ENCODE data around the gene FNBP1L. TPM values are rescaled to one million over a fixed set of nuclear protein-coding genes. Genes with fewer than 3 reads are reported as not detected.
A peak's percentile ranks its signal among the peaks of the same experiment; 100 is the strongest.

The FNBP1L gene
- total and polyA plus RNA-seq, 9 of the 15 experiments (the other 6 are each of a cell fraction or from before 2014, with no cell fraction given), result 1.4 to 6.9 (median 5.9) TPM

DNA sequence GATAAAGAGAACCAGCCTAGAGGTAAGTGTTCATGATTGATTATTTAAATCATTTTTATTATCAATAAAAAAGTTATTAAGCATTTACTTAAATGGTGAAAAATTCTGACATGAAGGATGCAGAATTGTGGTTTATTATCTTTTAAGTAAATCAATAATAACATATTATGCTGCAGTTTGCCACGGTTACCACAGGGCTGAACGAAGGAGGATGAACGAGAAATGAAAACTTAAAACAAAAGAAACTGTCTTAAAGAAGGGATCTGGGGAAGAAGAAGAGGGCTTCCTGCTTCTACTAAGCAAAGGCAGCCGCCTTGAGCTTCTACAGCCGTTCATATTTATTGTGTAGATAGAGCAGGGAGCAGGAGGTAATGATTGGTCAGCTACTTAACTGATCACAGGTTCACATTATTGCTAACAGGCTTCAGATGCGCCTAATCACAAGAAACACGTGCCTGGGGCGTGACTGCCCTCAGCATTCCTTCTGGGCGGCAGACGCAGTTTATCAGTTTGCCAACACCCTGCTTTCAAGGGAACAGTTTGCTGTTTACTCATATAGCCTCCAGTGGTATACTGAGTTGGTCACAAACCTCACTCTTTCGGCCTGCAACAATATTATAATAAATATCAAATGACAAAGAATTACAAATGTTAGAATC is 5.8 kb upstream of the FNBP1L start (continued):
- TF ChIP-seq L3MBTL2 (IDR thresholded peaks at IDR 0.05), result peak; percentile 94
- TF ChIP-seq DPF2 (IDR thresholded peaks at IDR 0.05), result peak; percentile 32; the same call in 1 of the 2 replicates
- TF ChIP-seq CHCHD3 (CRISPR knock-in tag; IDR thresholded peaks at IDR 0.05), result no peak
- peak; percentile 34; the same call in 1 of the 2 replicates for TF ChIP-seq STAT5A (IDR thresholded peaks at IDR 0.05; ENCODE audit: borderline replicate concordance, low read length)
- peak; percentile 43 for TF ChIP-seq ZFX (CRISPR knock-in tag; IDR thresholded peaks at IDR 0.05)
- no peak for TF ChIP-seq SREBF2 (CRISPR knock-in tag; IDR thresholded peaks at IDR 0.05)
- TF ChIP-seq, protein P1, sequence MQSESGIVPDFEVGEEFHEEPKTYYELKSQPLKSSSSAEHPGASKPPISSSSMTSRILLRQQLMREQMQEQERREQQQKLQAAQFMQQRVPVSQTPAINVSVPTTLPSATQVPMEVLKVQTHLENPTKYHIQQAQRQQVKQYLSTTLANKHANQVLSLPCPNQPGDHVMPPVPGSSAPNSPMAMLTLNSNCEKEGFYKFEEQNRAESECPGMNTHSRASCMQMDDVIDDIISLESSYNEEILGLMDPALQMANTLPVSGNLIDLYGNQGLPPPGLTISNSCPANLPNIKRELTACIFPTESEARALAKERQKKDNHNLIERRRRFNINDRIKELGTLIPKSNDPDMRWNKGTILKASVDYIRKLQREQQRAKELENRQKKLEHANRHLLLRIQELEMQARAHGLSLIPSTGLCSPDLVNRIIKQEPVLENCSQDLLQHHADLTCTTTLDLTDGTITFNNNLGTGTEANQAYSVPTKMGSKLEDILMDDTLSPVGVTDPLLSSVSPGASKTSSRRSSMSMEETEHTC (IDR thresholded peaks at IDR 0.05), result 0 out of 2 replicates have a peak, but pooled peaks have one; percentile 15
- peak; percentile 53 for TF ChIP-seq ARID1B (IDR thresholded peaks at IDR 0.05)
- TF ChIP-seq, protein P2, sequence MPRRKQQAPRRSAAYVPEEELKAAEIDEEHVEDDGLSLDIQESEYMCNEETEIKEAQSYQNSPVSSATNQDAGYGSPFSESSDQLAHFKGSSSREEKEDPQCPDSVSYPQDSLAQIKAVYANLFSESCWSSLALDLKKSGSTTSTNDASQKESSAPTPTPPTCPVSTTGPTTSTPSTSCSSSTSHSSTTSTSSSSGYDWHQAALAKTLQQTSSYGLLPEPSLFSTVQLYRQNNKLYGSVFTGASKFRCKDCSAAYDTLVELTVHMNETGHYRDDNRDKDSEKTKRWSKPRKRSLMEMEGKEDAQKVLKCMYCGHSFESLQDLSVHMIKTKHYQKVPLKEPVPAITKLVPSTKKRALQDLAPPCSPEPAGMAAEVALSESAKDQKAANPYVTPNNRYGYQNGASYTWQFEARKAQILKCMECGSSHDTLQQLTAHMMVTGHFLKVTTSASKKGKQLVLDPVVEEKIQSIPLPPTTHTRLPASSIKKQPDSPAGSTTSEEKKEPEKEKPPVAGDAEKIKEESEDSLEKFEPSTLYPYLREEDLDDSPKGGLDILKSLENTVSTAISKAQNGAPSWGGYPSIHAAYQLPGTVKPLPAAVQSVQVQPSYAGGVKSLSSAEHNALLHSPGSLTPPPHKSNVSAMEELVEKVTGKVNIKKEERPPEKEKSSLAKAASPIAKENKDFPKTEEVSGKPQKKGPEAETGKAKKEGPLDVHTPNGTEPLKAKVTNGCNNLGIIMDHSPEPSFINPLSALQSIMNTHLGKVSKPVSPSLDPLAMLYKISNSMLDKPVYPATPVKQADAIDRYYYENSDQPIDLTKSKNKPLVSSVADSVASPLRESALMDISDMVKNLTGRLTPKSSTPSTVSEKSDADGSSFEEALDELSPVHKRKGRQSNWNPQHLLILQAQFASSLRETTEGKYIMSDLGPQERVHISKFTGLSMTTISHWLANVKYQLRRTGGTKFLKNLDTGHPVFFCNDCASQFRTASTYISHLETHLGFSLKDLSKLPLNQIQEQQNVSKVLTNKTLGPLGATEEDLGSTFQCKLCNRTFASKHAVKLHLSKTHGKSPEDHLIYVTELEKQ (CRISPR knock-in tag; IDR thresholded peaks at IDR 0.05), result no peak
- TF ChIP-seq ZNF583 (CRISPR knock-in tag; IDR thresholded peaks at IDR 0.05), result 0 out of 2 replicates have a peak, but pooled peaks have one; percentile 38
- TF ChIP-seq, protein P3, sequence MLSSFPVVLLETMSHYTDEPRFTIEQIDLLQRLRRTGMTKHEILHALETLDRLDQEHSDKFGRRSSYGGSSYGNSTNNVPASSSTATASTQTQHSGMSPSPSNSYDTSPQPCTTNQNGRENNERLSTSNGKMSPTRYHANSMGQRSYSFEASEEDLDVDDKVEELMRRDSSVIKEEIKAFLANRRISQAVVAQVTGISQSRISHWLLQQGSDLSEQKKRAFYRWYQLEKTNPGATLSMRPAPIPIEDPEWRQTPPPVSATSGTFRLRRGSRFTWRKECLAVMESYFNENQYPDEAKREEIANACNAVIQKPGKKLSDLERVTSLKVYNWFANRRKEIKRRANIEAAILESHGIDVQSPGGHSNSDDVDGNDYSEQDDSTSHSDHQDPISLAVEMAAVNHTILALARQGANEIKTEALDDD (IDR thresholded peaks at IDR 0.05), result 0 out of 2 replicates have a peak, but pooled peaks have one; percentile 52
- TF ChIP-seq MAZ (CRISPR knock-in tag; conservative IDR thresholded peaks at IDR 0.05 in 1 of 2, IDR thresholded peaks at IDR 0.05 in 1 of 2), result peak in 1 of 2 experiments; percentile 42; a peak in 1 of 4 replicates
- TF ChIP-seq DMBX1 (CRISPR knock-in tag; IDR thresholded peaks at IDR 0.05; ENCODE audit: borderline replicate concordance), result peak; percentile 60; the same call in 1 of the 2 replicates
- no peak for TF ChIP-seq HNRNPLL (IDR thresholded peaks at IDR 0.05; ENCODE audit: low read depth, low read length, poor library complexity, severe bottlenecking)
- TF ChIP-seq SMAD4 (CRISPR knock-in tag; conservative IDR thresholded peaks at IDR 0.05), result peak; percentile 60; the same call in 1 of the 2 replicates
- TF ChIP-seq, protein P4, sequence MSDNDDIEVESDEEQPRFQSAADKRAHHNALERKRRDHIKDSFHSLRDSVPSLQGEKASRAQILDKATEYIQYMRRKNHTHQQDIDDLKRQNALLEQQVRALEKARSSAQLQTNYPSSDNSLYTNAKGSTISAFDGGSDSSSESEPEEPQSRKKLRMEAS (CRISPR knock-in tag; IDR thresholded peaks at IDR 0.05), result peak; percentile 85
- TF ChIP-seq TEAD1 (CRISPR knock-in tag; IDR thresholded peaks at IDR 0.05), result 0 out of 4 replicates have a peak, but pooled peaks have one; percentile 13 to 32
